Ramos (cell line): Measurements from ENCODE around the gene NEK7.

ENCODE experiments used
- in situ Hi-C: fragments of 300-500 bp; cut with MboI; formaldehyde crosslinking; loops from one replicate; pipeline ENCODE4 v1.14.3; 2022; ENCODE audit warnings: low sequenced_read_pairs; ENCODE audit not compliant: unreplicated experiment

The NEK7 gene

GRCh38 chr1:198244772-198245171 lies 88.0 kb downstream of the NEK7 start:
- in situ Hi-C loops = no loop called here

DNA sequence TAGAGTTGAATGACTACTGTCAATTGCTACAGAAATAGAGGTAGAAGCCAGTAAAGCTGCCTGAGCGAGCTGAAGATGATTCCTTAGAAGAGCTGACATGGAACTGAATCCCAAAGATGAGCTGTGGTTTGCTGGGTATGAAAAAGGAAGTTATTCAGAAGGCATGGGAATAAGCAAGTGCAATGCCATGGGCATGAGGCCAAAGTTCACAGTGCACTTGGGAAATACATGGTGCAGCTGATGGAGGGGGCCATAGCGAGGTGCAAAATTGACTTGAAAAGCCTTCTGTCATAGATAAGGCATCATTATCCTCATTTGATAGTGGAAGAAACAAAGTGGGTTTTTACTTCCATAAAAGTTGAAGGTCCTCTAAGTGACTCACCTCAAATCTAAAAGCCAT lies 88.6 kb downstream of the NEK7 start:
- in situ Hi-C loops = no loop called here

- in situ Hi-C loops = no loop called here
These were observed 89.5 kb downstream of the NEK7 start for GRCh38 chr1:198246337-198246736.

GRCh38 chr1:198253259-198253658 lies 96.5 kb downstream of the NEK7 start:
- in situ Hi-C loops = no loop called here

DNA sequence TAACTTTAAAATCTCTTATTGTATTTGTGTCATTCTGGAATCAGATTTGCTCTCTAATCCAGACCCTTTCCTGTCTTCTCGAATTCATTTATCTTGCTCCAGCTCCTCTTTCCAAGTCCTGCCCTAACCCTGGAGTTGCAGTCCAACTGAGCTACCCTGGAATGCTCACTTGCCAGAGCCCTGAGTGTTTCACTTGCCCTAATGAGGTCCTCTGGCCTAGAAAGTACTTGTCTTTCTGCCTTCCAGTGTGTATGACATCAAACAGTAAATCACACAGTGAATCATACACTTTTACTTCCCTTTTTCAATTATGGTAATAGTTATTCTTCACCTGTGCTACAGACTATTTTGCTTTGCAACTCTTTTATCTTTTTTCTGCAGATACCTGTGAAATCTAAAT lies 96.9 kb downstream of the NEK7 start:
- in situ Hi-C loops = no loop called here

GRCh38 chr1:198254521-198254920 lies 97.7 kb downstream of the NEK7 start:
- in situ Hi-C loops = no loop called here

DNA sequence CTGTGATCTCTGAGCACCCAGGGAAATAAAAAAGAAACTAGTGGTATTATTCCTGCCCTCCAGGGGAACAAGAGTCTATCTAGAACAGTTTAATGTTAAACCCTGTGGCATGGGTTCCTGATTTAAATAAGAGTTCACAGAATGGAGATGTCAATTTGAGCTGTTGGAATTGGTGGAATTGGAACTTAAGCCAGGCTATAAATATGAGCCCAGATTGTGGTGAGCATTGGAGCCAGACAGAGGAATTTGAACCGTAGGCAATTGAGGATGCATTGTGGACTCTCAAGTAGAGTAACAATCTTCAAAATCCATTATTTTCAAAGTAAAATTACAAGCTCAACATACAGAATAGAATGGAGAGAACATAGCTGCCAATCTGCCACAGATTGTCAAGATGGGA lies 98.2 kb downstream of the NEK7 start:
- in situ Hi-C loops = no loop called here

- in situ Hi-C loops = no loop called here
These were observed 99.0 kb downstream of the NEK7 start for GRCh38 chr1:198255784-198256183.

DNA sequence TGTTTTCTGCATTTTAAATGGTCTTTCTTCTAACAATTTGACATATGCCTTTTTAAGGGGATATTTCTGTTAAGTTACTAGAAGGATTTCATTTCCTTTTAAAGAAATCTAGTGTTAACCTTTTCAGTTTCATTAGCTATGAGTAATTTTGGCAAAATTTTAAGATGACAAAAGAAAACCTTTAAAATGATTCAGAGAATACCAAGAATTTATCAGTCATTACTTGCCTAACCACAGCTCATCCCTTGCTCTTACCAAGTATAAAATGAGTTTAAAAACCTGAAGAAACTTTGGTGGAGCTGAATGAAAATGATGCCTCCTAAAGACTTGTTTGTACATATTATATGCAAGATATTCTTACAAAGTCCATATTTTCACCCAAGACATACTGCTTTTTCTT lies 101.7 kb downstream of the NEK7 start:
- in situ Hi-C loops = no loop called here

DNA sequence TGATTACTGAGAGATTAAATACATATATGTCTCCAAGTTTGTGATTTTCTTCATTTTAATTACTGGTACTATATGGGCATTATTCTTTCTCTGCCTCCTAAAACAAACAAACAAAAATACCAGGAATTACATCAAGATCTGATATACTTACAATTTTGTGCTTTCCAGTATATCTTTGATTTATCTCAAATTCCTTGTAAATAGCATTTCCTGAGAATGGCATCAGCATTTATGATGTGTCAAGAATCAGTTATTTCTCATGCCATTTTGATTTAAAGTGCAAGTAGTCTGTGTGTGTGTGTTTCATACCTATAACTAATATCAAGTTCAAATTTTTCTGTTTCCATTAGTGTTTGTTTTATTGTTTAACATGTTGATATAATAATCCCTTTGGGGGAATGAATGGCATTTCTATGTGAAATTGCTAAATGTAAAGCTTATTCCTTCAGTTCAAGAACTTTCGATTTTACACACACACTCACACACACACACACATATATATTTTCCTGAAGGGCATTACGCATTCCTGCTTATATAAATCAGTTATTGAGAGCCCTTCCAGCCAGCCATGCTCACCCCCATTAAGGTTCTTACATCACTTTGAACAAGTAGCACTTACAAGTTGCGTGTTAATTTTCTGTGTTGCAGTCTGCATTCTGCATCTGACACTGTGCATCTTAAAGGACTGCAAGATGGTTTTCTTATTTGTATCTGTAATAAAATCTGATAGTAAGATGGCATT lies 102.7 kb downstream of the NEK7 start:
- in situ Hi-C loops = no loop called here

DNA sequence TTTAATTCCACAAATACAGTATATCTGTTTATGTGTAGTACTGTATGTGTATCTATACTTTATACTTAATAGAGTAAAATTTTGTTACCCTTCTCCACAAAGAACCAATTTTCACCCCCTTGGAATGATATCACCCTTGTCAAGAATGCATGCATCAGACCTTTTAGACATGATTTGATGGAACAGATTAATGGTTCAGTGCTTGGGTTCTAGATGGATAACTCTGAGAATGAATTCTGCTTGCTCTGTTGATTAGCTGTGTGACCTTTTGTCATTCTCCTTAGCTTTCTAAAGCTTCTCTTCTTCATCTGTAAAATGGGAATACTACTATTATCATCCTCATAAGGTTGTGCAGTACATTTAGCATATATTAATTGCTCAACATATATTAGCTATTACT lies 105.1 kb downstream of the NEK7 start:
- in situ Hi-C loops = no loop called here

GRCh38 chr1:198263186-198263585 lies 106.4 kb downstream of the NEK7 start:
- in situ Hi-C loops = no loop called here

GRCh38 chr1:198264282-198264681 lies 107.5 kb downstream of the NEK7 start:
- in situ Hi-C loops = no loop called here

DNA sequence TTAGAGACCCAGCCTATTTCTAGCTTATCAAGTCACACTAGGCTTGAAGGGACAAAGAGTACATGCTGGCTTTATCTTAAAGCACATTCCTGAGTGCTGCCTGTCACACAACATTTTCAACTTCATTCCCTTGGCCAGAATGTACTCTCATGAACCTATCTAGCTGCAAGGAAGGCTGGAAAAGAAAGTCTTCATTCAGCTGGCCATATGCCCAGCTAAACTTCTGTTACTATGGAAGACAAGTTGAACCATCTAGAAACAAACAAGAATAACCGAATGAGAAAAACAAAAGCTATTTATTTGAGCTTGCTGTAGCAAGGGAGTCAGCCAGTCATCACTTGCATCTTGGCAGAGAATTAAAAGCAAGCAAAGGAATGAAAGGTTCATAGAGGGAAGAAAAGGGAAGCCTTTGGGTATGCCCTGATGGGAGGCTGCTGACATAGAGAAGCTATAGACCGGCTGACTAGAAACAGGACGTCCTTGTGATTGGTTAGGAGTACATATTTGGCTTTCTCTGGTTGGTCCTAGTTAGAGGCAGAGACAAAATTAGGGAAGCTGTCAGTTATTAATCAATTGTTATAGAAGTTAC lies 108.4 kb downstream of the NEK7 start:
- in situ Hi-C loops = no loop called here

DNA sequence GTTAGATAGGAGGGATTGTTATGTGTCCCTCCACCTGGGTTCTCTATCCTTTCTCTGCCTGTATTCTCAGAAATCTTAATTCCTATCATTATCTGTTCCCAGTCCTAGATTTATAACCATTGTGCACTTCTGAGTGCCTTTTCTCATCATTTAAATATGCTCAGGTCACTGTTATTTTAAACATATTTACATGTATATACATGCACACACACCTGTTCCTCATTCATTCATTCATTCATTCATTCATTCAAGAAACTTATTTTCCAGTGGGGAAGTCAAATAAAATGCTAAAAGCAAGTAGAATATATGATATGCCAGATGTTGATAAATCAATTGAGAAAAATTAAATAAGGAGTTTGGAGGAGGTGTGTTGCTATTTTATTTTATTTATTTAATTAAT lies 110.3 kb downstream of the NEK7 start:
- in situ Hi-C loops = no loop called here

- in situ Hi-C loops = no loop called here
These were observed 111.1 kb downstream of the NEK7 start for GRCh38 chr1:198267921-198268320.

- in situ Hi-C loops = no loop called here
These were observed 112.2 kb downstream of the NEK7 start for GRCh38 chr1:198268784-198269645.

DNA sequence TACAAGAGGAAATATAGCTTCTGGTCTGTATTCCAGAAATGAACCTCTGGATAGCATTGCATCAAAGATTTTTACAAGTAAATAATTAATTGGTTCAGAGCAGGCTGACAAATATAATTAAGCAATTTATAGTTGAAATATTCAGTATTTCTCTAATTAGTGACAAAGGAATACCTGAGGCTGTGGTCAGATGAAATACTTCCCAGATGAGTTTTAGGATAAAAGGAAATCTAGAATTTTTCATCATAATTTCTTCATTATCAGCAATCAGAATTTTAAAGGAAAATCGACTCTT lies 112.8 kb downstream of the NEK7 start:
- in situ Hi-C loops = no loop called here

- in situ Hi-C loops = no loop called here
These were observed 113.6 kb downstream of the NEK7 start for GRCh38 chr1:198270273-198270828.

GRCh38 chr1:198271467-198271866 lies 114.7 kb downstream of the NEK7 start:
- in situ Hi-C loops = no loop called here

- in situ Hi-C loops = no loop called here
These were observed 115.7 kb downstream of the NEK7 start for GRCh38 chr1:198272492-198272891.
